ENCODE measurements around the gene HTR3D. TPM values are rescaled to one million over a fixed set of nuclear protein-coding genes. Genes with fewer than 3 reads are reported as not detected.
A peak's percentile ranks its signal among the peaks of the same experiment; 100 is the strongest.

The HTR3D gene
- total RNA-seq, 1 experiment from 2014 or later, result not detected

DNA sequence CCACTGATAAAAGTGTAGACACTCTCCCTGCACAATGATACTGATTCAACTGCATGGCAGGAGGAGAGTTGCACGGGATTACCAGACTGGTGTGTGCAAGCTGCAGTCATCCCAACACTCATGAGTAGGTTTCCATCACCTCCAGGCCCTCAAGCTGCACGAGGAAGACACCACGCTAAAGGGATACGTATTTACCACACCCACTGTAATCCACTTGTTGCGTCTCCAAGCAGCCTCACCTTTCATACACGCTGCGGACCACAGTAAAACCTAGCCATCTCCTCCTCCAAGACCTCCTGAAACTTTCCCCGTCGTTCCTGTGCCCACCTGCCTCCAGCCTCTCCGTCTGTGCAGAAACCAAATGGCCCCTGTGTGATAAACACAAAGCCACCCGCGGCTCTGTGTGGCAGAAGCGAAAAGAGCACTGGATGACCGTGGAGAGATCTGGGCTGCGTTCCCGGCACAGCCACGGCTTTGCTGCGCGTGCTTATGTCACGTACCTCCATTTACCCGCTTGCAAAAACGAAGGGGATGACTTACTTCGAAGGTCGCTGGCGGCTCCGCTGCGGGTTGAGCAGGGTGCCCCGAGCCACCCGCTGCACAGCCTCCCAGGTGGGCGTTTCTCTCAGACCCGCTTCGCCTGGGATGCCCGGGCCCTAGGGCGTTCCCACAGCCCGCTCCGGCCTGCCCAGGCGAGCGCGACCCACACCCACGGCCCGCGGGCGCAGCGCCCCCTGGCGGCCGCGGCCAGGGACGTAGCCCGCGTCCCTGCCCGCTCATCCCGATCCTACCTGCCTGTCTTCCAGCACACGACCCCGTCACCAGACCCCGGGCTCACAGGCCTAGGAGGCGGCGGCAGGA, 14.5 kb upstream of the HTR3D start:
- no peaks in the 10 kb centered on the region for H3K9me3 ChIP-seq (ENCODE audit: control insufficient read depth in 1 of 2, insufficient read depth in 1 of 2, low read depth in 1 of 2, low read length in 2 of 2)
- H3K9me2 ChIP-seq (ENCODE audit: insufficient read depth), result no peaks in the 10 kb centered on the region
- H3K79me2 ChIP-seq (ENCODE audit: insufficient read depth, low read length), result no peaks in the 10 kb centered on the region; the same call in 1 of the 2 replicates
- H3K9ac ChIP-seq (ENCODE audit: low read length), result peak overlapping the region; percentile 70
- ChIA-PET CTCF (interaction anchor here (0.9 to 2.0 kb wide), 8 partner anchors 11 to 272 kb away, joined by 3 to 11 read pairs (median 4); partner anchors contain the start of gene PARL), POLR2A (interaction anchor here (1.0 to 1.2 kb wide), 3 partner anchors 11 to 33 kb away, joined by 3 to 5 read pairs (median 4); no protein-coding TSS in a partner anchor), RAD21 (ENCODE audit: low non-redundant PET in 1 of 2, low total read pairs in 2 of 2, uncharacterized antibody in 2 of 2, unreplicated experiment in 2 of 2) (interaction anchor here in 1 of 2 experiments (0.7 kb wide), 1 partner anchor 113 kb away, joined by 3 read pairs; no protein-coding TSS in a partner anchor)
- H3K4me1 ChIP-seq (ENCODE audit: control insufficient read depth in 1 of 2, insufficient read depth in 2 of 2, low read length in 2 of 2), result peaks cover 4 to 13% of the 10 kb centered on the region in 2 experiments; a peak in 3 of 4 replicates
- H3K27ac ChIP-seq (ENCODE audit: low read depth, low read length), result peak overlapping the region; percentile 71
- peak overlapping the region; percentile 82 for H3K4me2 ChIP-seq (ENCODE audit: low read length)
- no peaks in the 10 kb centered on the region for H3K36me3 ChIP-seq (ENCODE audit: control insufficient read depth in 1 of 2, insufficient read depth in 2 of 2, low read length in 2 of 2)
- TF ChIP-seq FOSL1 (IDR thresholded peaks at IDR 0.05; ENCODE audit: low read depth), result no peak
- TF ChIP-seq, protein P1, sequence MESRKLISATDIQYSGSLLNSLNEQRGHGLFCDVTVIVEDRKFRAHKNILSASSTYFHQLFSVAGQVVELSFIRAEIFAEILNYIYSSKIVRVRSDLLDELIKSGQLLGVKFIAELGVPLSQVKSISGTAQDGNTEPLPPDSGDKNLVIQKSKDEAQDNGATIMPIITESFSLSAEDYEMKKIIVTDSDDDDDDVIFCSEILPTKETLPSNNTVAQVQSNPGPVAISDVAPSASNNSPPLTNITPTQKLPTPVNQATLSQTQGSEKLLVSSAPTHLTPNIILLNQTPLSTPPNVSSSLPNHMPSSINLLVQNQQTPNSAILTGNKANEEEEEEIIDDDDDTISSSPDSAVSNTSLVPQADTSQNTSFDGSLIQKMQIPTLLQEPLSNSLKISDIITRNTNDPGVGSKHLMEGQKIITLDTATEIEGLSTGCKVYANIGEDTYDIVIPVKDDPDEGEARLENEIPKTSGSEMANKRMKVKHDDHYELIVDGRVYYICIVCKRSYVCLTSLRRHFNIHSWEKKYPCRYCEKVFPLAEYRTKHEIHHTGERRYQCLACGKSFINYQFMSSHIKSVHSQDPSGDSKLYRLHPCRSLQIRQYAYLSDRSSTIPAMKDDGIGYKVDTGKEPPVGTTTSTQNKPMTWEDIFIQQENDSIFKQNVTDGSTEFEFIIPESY (IDR thresholded peaks at IDR 0.05; ENCODE audit: extremely low read depth, insufficient replicate concordance, low read length), result no peak
- TF ChIP-seq ZFX (IDR thresholded peaks at IDR 0.05), result 0 out of 2 replicates have a peak, but pooled peaks have one; percentile 30
- TF ChIP-seq, protein P2, sequence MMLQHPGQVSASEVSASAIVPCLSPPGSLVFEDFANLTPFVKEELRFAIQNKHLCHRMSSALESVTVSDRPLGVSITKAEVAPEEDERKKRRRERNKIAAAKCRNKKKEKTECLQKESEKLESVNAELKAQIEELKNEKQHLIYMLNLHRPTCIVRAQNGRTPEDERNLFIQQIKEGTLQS (IDR thresholded peaks at IDR 0.05), result no peak
- TF ChIP-seq YY1 (IDR thresholded peaks at IDR 0.05; ENCODE audit: extremely low read depth, insufficient replicate concordance, low read depth, low read length), result no peak
- no peak for TF ChIP-seq ZNF274 (IDR thresholded peaks at IDR 0.05; ENCODE audit: low read depth, low read length)
- no peak for TF ChIP-seq EZH2 (IDR thresholded peaks at IDR 0.05)
- TF ChIP-seq, protein P3, sequence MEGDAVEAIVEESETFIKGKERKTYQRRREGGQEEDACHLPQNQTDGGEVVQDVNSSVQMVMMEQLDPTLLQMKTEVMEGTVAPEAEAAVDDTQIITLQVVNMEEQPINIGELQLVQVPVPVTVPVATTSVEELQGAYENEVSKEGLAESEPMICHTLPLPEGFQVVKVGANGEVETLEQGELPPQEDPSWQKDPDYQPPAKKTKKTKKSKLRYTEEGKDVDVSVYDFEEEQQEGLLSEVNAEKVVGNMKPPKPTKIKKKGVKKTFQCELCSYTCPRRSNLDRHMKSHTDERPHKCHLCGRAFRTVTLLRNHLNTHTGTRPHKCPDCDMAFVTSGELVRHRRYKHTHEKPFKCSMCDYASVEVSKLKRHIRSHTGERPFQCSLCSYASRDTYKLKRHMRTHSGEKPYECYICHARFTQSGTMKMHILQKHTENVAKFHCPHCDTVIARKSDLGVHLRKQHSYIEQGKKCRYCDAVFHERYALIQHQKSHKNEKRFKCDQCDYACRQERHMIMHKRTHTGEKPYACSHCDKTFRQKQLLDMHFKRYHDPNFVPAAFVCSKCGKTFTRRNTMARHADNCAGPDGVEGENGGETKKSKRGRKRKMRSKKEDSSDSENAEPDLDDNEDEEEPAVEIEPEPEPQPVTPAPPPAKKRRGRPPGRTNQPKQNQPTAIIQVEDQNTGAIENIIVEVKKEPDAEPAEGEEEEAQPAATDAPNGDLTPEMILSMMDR (IDR thresholded peaks at IDR 0.05 in 2 of 3, conservative IDR thresholded peaks at IDR 0.05 in 1 of 3; ENCODE audit: borderline replicate concordance in 1 of 3, insufficient read depth in 1 of 3, low read depth in 2 of 3, low read length in 2 of 3), result peak; percentile 55 to 93 (median 72)
- TF ChIP-seq RAD21 (IDR thresholded peaks at IDR 0.05; ENCODE audit: low read depth), result peak; percentile 79
- TF ChIP-seq SP1 (IDR thresholded peaks at IDR 0.05; ENCODE audit: low read depth), result no peak
- no peaks in the 10 kb centered on the region for H3K27me3 ChIP-seq (ENCODE audit: insufficient read depth, low read length)
- peak overlapping the region; percentile 83 to 100 for H3K4me3 ChIP-seq (replicated peaks in 1 of 2; ENCODE audit: low read depth in 1 of 2, low read length in 2 of 2)
- peak; percentile 21 for DNase-seq (ENCODE audit: low read depth, low spot score)
- H4K20me1 ChIP-seq (ENCODE audit: insufficient read depth), result no peaks in the 10 kb centered on the region
- ATAC-seq, result peak; percentile 88
- BruUV-seq (replicated peaks), result TSS peak; percentile 39
- peak overlapping the region; percentile 99 for H2AFZ ChIP-seq (ENCODE audit: low read depth, low read length, poor library complexity, severe bottlenecking)
- intact Hi-C loops (cut with micrococcal nuclease), result loop anchor here (1.0 to 10.0 kb wide), 3 partner anchors 113 to 268 kb away; no protein-coding TSS in a partner anchor

Data from HCT116 (cell line).